Inferior parietal cortex (tissue), 1 donor: ENCODE data around the gene ANXA11.

Experiments
- DNase-seq: peaks from one replicate; pipeline ENCODE4 v3.0.0-alpha.2; 2016; ENCODE audit errors: extremely low spot score

The ANXA11 gene

DNA sequence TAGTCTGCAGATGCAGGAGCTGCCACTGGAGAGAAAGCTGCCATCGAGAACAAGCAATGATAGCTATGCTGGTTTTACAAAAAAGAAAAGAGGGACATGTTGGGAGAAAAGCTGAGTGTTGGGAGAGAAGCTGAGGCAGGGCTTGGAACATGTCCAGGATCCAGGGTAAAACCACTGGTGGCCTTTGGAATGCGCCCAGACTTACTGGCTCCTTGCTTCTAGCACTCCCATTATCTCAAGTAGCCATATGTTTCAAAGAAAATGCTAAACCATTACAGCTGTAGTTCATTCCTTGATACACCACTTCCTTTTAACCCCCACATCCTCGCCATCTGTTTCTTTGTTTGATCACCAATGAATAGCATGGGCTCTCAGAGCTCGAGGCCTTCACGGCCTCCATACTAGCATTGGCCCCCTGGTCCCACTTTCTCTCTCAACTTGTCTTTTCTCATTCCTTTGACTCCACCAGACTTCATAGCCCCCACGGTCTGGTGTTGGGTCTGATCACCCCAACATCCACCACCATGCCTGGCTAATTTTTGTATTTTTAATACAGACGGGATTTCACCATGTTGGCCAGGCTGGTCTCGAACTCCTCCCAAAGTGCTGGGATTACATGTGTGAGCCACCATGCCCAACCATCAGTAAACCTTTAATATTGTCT lies 96.6 kb downstream of the ANXA11 start:
- DNase-seq: no peak

DNA sequence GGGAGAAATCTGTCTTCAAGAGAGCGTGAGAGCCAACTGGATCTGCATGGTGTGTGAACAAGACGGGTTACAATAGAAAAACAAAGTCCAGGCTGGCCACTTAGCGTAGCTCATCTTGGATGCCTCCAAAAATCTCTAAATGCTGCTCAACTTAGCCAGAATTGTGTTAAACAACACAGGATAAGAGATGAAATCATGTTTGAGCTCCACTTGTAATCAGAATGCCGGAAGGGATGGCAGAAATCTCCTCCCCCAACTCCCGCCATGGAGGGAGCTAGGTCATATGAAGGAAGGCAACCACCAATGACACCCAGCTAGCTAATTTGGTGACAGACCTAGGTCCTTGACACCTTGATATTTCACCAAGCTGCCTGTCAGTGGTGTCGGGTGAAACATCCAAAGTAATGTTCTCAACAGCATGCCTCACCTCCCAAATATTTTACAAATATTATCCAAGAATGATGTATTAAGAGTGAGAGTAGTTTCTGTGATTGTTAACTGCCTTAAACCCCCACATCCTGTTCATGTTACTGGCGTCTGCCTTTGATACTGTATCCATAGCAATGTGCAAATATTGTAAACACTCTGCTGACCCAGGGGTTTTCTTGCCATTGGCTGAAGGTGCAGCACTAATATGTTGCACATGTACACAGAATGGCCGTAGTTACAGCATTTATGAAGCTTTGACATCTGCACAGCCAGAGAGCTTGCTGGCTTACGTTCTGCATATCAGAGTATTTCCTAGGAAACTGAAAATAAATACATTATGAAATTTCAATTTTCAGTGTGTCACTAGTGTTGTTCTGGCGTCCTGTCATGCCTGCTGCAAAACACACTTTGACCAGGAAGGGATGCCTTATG lies 101.0 kb downstream of the ANXA11 start:
- DNase-seq: no peak
